T-helper 2 cell treated with Interferon-gamma antibody and Interleukin-4, amounts not matched to agents 5 μg/mL and 100 μg/mL, for 36 hours (primary cell): ENCODE data around the gene C1orf159.

Experiments used
- DNase-seq: peaks from one replicate; pipeline ENCODE4 v3.0.0; 2021; ENCODE audit warnings: low spot score
- H3K27ac Mint-ChIP-seq: one replicate; pipeline ENCODE4 v1.8.0; 2021; ENCODE audit warnings: mild to moderate bottlenecking, mixed read lengths
- H3K27me3 Mint-ChIP-seq: one replicate; pipeline ENCODE4 v1.8.0; 2021; ENCODE audit warnings: low read depth, mixed read lengths
- H3K36me3 Mint-ChIP-seq: one replicate; pipeline ENCODE4 v1.8.0; 2021; ENCODE audit warnings: low read depth, mixed read lengths
- H3K4me1 Mint-ChIP-seq: one replicate; pipeline ENCODE4 v1.8.0; 2021; ENCODE audit warnings: low read depth, mixed read lengths
- H3K4me3 Mint-ChIP-seq: one replicate; pipeline ENCODE4 v1.8.0; 2022; ENCODE audit warnings: mild to moderate bottlenecking, moderate library complexity, mixed read lengths
- H3K9me3 Mint-ChIP-seq: one replicate; pipeline ENCODE4 v1.8.0; 2021; ENCODE audit warnings: mixed read lengths

C1orf159 gene

GRCh38 chr1:1091344-1092148 is 24.3 kb downstream of the C1orf159 start:
- DNase-seq = no peak
- H3K36me3 Mint-ChIP-seq = no peaks in the 10 kb centered on the region
- no peak overlapping the region for H3K4me3 Mint-ChIP-seq
- no peaks in the 10 kb centered on the region for H3K4me1 Mint-ChIP-seq
- no peaks in the 10 kb centered on the region for H3K9me3 Mint-ChIP-seq
- no peaks in the 10 kb centered on the region for H3K27me3 Mint-ChIP-seq
- no peak overlapping the region for H3K27ac Mint-ChIP-seq

- Mint-ChIP-seq H3K4me1 (no peaks in the 10 kb centered on the region), H3K36me3 (no peaks in the 10 kb centered on the region), H3K27me3 (no peaks in the 10 kb centered on the region), H3K9me3 (no peaks in the 10 kb centered on the region), H3K4me3 (no peak overlapping the region), H3K27ac (no peak overlapping the region)
- DNase-seq = no peak
Measured at GRCh38 chr1:1090424-1091343, 25.2 kb downstream of the C1orf159 start.

- H3K4me1 Mint-ChIP-seq = no peaks in the 10 kb centered on the region
- no peak overlapping the region for H3K27ac Mint-ChIP-seq
- H3K27me3 Mint-ChIP-seq = no peaks in the 10 kb centered on the region
- H3K36me3 Mint-ChIP-seq = no peaks in the 10 kb centered on the region
- DNase-seq = no peak
- no peak overlapping the region for H3K4me3 Mint-ChIP-seq
- H3K9me3 Mint-ChIP-seq = no peaks in the 10 kb centered on the region
Measured at GRCh38 chr1:1089731-1090423, 26.0 kb downstream of the C1orf159 start.

- Mint-ChIP-seq H3K36me3 (no peaks in the 10 kb centered on the region), H3K4me1 (no peaks in the 10 kb centered on the region), H3K27me3 (no peaks in the 10 kb centered on the region), H3K9me3 (no peaks in the 10 kb centered on the region), H3K4me3 (no peak overlapping the region), H3K27ac (no peak overlapping the region)
- DNase-seq = no peak
Measured at GRCh38 chr1:1088801-1089680, 26.8 kb downstream of the C1orf159 start.

- Mint-ChIP-seq H3K27ac (no peak overlapping the region), H3K4me1 (no peaks in the 10 kb centered on the region), H3K36me3 (no peaks in the 10 kb centered on the region), H3K4me3 (no peak overlapping the region), H3K9me3 (no peaks in the 10 kb centered on the region), H3K27me3 (no peaks in the 10 kb centered on the region)
- no peak for DNase-seq
Measured at GRCh38 chr1:1088029-1088800, 27.7 kb downstream of the C1orf159 start.

GRCh38 chr1:1087351-1088028 is 28.4 kb downstream of the C1orf159 start:
- Mint-ChIP-seq H3K27me3 (no peaks in the 10 kb centered on the region), H3K36me3 (no peaks in the 10 kb centered on the region), H3K9me3 (no peaks in the 10 kb centered on the region), H3K4me1 (no peaks in the 10 kb centered on the region), H3K4me3 (no peak overlapping the region), H3K27ac (no peak overlapping the region)
- no peak for DNase-seq

GRCh38 chr1:1086911-1087341 is 29.0 kb downstream of the C1orf159 start:
- H3K27me3 Mint-ChIP-seq = no peaks in the 10 kb centered on the region
- H3K4me1 Mint-ChIP-seq = no peaks in the 10 kb centered on the region
- no peaks in the 10 kb centered on the region for H3K9me3 Mint-ChIP-seq

GRCh38 chr1:1085911-1086841 is 29.7 kb downstream of the C1orf159 start:
- Mint-ChIP-seq H3K4me1 (no peaks in the 10 kb centered on the region), H3K4me3 (no peak overlapping the region), H3K9me3 (no peaks in the 10 kb centered on the region), H3K27me3 (no peaks in the 10 kb centered on the region), H3K27ac (no peak overlapping the region), H3K36me3 (no peaks in the 10 kb centered on the region)
- DNase-seq = no peak

More at GRCh38 chr1:1086911-1087341, 29.0 kb downstream of the C1orf159 start:
- no peak for DNase-seq
- Mint-ChIP-seq H3K36me3 (no peaks in the 10 kb centered on the region), H3K4me3 (no peak overlapping the region), H3K27ac (no peak overlapping the region)

- Mint-ChIP-seq H3K4me3 (no peak overlapping the region), H3K27me3 (no peaks in the 10 kb centered on the region), H3K4me1 (no peaks in the 10 kb centered on the region), H3K36me3 (no peaks in the 10 kb centered on the region), H3K9me3 (no peaks in the 10 kb centered on the region), H3K27ac (no peak overlapping the region)
- no peak for DNase-seq
Measured at GRCh38 chr1:1085171-1085841, 30.6 kb downstream of the C1orf159 start.

- no peaks in the 10 kb centered on the region for H3K27me3 Mint-ChIP-seq
- no peak overlapping the region for H3K27ac Mint-ChIP-seq
- no peaks in the 10 kb centered on the region for H3K9me3 Mint-ChIP-seq
- H3K36me3 Mint-ChIP-seq = no peaks in the 10 kb centered on the region
- no peak for DNase-seq
- H3K4me1 Mint-ChIP-seq = no peaks in the 10 kb centered on the region
- H3K4me3 Mint-ChIP-seq = no peak overlapping the region
Measured at GRCh38 chr1:1084372-1085170, 31.3 kb downstream of the C1orf159 start.
